Thyroid gland (tissue), 4 donors: Measurements from ENCODE around the gene ANGEL1. TPM values are rescaled to one million over a fixed set of nuclear protein-coding genes. Genes with fewer than 3 reads are reported as not detected.

Source experiments
- DNase-seq, 2 donors: peaks; one replicate each; pipeline ENCODE4 v3.0.0-alpha.2; 2019
- H3K27ac ChIP-seq, 3 donors: fragments of 200-600 bp; sonication (generic); 1 replicate in 2 of 3; 2 replicates in 1 of 3; pipeline ENCODE4 v1.5.1; 2016 to 2019; ENCODE audit warnings: mild to moderate bottlenecking in 1 of 3, moderate library complexity in 1 of 3
- H3K27me3 ChIP-seq: fragments of 200-600 bp; sonication (generic); one replicate; pipeline ENCODE4 v1.5.1; 2019
- H3K36me3 ChIP-seq, 2 donors: fragments of 200-600 bp; sonication (generic); one replicate each; pipeline ENCODE4 v1.5.1; 2016 to 2019
- H3K4me1 ChIP-seq, 2 donors: fragments of 200-600 bp; sonication (generic); one replicate each; pipeline ENCODE4 v1.5.1; 2017 to 2019
- H3K4me3 ChIP-seq, 3 donors: fragments of 200-600 bp; sonication (generic); replicated peaks in 1 of 3; 1 replicate in 2 of 3; 2 replicates in 1 of 3; pipeline ENCODE4 v1.5.1; 2016; ENCODE audit warnings: mild to moderate bottlenecking in 1 of 3
- H3K9me3 ChIP-seq: fragments of 200-600 bp; sonication (generic); one replicate; pipeline ENCODE4 v1.5.1; 2017
- POLR2A ChIP-seq, 2 donors: fragments of 450-650 bp; IDR thresholded peaks; one replicate each; pipeline ENCODE4 v1.6.1; 2017; ENCODE audit warnings: antibody characterized with exemption in 2 of 2, mild to moderate bottlenecking in 2 of 2, moderate library complexity in 1 of 2
- WGBS, 2 donors: methylation state at CpG; one replicate each; pipeline ENCODE4 v1.1.5; 2017; 5-methylcytosine and 5-hydroxymethylcytosine counted together
- intact Hi-C: fragments of 100-400 bp; cut with DNase I; formaldehyde crosslinking; loops from one replicate; pipeline ENCODE4 v1.15.1; 2023
- total RNA-seq, 4 donors: library from RNA; depleted of rRNA; stranded (reverse); fragments of >200 nt; gene quantifications; one replicate each; pipeline ENCODE4 v1.2.3, GENCODE V29; 2016
- TF ChIP-seq, protein P1 (sequence below), 6 experiments: fragments of 200-600 bp in 3 of 6; fragments of 450-650 bp in 3 of 6; sonication (generic) in 3 of 6; IDR thresholded peaks; one replicate each; pipeline ENCODE4 v1.5.1; 2016 to 2019; ENCODE audit warnings: antibody characterized with exemption in 6 of 6, mild to moderate bottlenecking in 2 of 6, inconsistent platforms in 1 of 6, moderate library complexity in 1 of 6

The ANGEL1 gene
- total RNA-seq, 4 donors from 2014 or later = 14.5 to 26.0 (median 18.4) TPM

DNA sequence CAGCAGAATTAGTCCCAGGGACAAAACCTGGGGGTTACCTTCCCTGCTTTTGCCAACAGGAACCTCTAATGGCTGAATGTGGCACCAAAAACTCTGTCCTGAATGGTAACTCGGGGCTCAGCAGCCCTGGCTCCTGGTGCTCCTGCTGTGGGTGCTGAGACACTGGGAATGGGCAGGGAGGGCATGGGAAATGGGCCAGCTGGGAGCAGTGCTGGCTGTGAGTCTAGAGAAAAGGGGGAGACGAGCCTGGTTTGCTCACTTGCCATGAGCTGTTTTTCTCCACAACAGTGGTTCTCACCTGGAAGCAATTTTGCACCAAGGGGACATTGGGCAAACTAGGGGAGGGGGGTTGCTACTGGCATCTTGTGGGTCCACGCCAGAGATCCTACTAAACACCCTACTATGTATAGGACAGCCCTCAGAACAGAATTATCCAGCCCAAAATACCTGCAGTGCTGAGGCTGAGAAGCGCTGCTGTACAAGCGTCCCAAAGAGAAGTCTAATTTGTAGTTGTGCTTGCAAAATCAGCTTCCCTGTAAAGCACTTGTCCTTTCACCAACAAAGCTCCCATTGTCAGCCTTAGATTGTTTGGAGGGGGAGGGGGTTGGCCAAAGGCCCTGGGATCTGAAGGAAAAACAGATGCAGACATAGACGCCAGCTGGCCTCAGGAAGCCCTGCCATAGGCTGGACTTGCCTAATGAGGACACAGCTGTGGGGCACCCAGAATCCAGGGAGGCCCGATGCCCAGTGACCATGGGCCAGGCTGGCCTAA, 17.2 kb upstream of the ANGEL1 start:
- no peak overlapping the region for H3K27ac ChIP-seq
- 46 to 47% methylated on average over 7 of the region's 7 CpGs for WGBS, 2 donors
- intact Hi-C loops = no loop called here
- no peak overlapping the region for H3K4me3 ChIP-seq
- peaks cover 12 to 17% of the 10 kb centered on the region in 2 donors for H3K4me1 ChIP-seq
- TF ChIP-seq, protein P1, sequence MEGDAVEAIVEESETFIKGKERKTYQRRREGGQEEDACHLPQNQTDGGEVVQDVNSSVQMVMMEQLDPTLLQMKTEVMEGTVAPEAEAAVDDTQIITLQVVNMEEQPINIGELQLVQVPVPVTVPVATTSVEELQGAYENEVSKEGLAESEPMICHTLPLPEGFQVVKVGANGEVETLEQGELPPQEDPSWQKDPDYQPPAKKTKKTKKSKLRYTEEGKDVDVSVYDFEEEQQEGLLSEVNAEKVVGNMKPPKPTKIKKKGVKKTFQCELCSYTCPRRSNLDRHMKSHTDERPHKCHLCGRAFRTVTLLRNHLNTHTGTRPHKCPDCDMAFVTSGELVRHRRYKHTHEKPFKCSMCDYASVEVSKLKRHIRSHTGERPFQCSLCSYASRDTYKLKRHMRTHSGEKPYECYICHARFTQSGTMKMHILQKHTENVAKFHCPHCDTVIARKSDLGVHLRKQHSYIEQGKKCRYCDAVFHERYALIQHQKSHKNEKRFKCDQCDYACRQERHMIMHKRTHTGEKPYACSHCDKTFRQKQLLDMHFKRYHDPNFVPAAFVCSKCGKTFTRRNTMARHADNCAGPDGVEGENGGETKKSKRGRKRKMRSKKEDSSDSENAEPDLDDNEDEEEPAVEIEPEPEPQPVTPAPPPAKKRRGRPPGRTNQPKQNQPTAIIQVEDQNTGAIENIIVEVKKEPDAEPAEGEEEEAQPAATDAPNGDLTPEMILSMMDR (IDR thresholded peaks at IDR 0.05) = no peak
- TF ChIP-seq POLR2A (IDR thresholded peaks at IDR 0.05) = no peak
- H3K36me3 ChIP-seq = no peaks in the 10 kb centered on the region
- DNase-seq = peak; percentile 49 to 53
- H3K27me3 ChIP-seq = no peaks in the 10 kb centered on the region
- no peaks in the 10 kb centered on the region for H3K9me3 ChIP-seq

DNA sequence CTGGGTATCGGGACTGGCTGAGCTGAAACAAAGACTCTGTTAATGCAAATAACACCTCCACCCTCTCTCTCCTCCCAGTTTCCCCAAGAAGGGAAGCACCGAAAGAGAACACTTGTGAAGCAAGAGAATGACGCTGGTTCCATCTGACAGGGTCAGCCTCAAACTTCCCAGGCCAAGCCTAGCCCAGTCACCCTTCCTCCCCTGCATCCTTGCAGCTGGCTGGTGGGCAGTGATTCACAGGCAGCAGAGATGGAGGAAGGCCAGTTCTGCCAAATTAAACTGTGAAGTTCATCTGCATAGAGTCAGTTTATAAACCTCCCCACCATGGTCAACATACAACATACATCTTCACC, 16.3 kb upstream of the ANGEL1 start:
- DNase-seq = no peak
- intact Hi-C loops = no loop called here
- Histone ChIP-seq H3K4me3 (no peak overlapping the region), H3K9me3 (no peaks in the 10 kb centered on the region), H3K36me3 (no peaks in the 10 kb centered on the region), H3K27ac (no peak overlapping the region), H3K27me3 (no peaks in the 10 kb centered on the region), H3K4me1 (peaks cover 12 to 17% of the 10 kb centered on the region in 2 donors)
- WGBS, 2 donors = 51 to 62% methylated on average over 3 of the region's 3 CpGs
- TF ChIP-seq POLR2A (IDR thresholded peaks at IDR 0.05) = no peak
- TF ChIP-seq, protein P1 (IDR thresholded peaks at IDR 0.05) = no peak

DNA sequence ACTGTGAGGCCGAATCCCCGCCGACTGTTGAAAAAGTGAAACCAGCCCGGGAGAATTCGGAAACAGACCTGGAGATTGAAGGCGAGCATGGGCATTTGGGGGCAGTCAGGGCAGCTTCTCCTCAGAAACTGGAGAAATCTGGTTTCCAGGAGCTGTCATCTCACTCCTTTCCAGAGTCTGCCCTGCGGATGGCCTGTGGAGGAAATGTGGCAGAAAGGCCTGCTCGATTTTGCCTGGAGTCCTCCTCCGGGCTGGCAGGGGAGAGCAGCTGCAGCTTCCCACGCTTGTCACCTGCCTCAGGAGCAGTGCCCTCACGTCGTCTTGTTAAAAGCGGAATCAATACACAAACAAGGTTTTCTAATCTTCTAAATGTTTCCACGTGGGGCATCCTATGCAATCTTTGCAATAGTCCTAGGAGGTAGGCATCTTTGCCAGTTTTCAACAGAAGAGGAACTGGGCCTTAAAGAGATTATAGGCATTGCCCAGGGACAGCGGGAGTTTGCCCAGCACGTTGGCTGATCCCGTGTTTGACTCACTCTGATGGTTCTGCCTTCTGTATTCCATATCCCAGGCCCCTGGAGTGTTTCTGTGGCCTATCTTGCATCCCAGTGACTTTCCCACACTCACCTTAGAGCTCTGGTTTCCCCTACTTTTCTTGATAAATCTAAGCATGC, 15.8 kb upstream of the ANGEL1 start:
- no peak overlapping the region for H3K27ac ChIP-seq
- peaks cover 12 to 17% of the 10 kb centered on the region in 2 donors for H3K4me1 ChIP-seq
- no peak for DNase-seq
- TF ChIP-seq, protein P1 (IDR thresholded peaks at IDR 0.05) = no peak
- TF ChIP-seq POLR2A (IDR thresholded peaks at IDR 0.05) = no peak
- no peaks in the 10 kb centered on the region for H3K9me3 ChIP-seq
- no peaks in the 10 kb centered on the region for H3K36me3 ChIP-seq
- no peak overlapping the region for H3K4me3 ChIP-seq
- intact Hi-C loops = no loop called here
- H3K27me3 ChIP-seq = no peaks in the 10 kb centered on the region
- WGBS, 2 donors = 73 to 82% methylated on average over 17 of the region's 17 CpGs

DNA sequence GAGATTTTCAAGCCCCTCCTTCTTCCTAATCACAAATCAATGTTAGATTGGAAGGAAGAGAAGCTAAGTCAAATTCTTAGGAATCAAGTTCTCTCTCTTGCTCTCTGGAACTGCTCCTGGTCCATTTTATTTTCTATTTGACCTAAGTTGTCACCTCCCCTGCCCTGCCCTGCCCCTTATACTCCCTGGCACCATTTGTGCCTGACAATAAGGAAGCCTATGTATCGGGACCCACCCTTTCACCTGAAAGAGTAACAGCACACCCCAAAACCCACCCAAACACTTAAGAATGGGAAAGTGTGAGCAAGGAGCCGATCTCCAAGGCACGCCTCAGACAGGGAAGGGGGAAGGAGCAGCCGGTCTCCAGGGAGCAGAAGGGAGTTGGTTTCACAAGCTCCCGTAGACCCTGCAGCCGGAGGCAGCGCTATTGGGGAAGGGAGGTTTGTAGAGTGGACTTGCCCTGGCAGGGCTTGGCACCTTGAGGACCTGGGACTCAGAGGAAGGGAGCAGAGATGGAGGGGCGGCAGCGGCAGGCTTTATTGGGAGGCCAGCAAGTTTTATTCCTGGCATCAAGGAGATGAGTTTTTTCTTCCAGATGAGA, 15.1 kb upstream of the ANGEL1 start:
- no peaks in the 10 kb centered on the region for H3K9me3 ChIP-seq
- H3K27ac ChIP-seq = no peak overlapping the region
- no peaks in the 10 kb centered on the region for H3K27me3 ChIP-seq
- intact Hi-C loops = no loop called here
- peaks cover 12 to 17% of the 10 kb centered on the region in 2 donors for H3K4me1 ChIP-seq
- H3K4me3 ChIP-seq = no peak overlapping the region
- DNase-seq = no peak
- 44 to 81% methylated on average over 9 of the region's 9 CpGs for WGBS, 2 donors
- H3K36me3 ChIP-seq = no peaks in the 10 kb centered on the region
- TF ChIP-seq POLR2A (IDR thresholded peaks at IDR 0.05) = no peak
- TF ChIP-seq, protein P1 (IDR thresholded peaks at IDR 0.05) = no peak

DNA sequence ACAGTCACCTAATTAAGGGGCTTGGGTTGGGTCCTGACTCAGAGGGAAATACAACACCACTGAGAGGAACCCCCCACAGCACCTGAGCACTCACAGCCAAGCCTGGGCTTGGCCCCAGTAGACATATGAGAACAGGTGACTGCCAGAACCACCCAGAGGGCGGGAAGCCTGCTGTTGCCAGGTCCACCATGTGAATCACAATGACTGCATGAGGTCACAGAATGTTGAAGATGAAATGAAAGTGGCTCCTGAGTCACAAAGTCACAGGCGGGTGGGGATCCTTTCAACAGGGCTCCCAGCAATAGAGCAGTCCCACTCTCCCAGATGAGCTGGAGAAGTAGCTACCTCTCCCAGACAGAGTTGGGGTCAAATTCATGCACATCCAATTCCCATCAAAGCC, 13.4 kb upstream of the ANGEL1 start, which contains the start of gene LRRC74A:
LRRC74A (plus strand) TSS at position 287 of the 400 bp plus-strand sequence. CDS start 290 bp downstream, outside the sequence.
- H3K4me1 ChIP-seq = peaks cover 12 to 17% of the 10 kb centered on the region in 2 donors
- H3K4me3 ChIP-seq = no peak within 1 kb of the TSS
- no peak within 1 kb of the TSS for H3K27ac ChIP-seq
- intact Hi-C loops = no loop called here
- TF ChIP-seq, protein P1 (IDR thresholded peaks at IDR 0.05) = no peak
- no peak for TF ChIP-seq POLR2A (IDR thresholded peaks at IDR 0.05)
- no peak for DNase-seq
- no peaks in the 10 kb centered on the region for H3K36me3 ChIP-seq
- H3K9me3 ChIP-seq = no peaks in the 10 kb centered on the region
- WGBS, 2 donors = 86 to 87% methylated on average over 2 of the region's 2 CpGs
- H3K27me3 ChIP-seq = no peaks in the 10 kb centered on the region
